SJCRH30 (cell line): ENCODE results near the gene SF3A2. TPM values are rescaled to one million over a fixed set of nuclear protein-coding genes. Genes with fewer than 3 reads are reported as not detected.

ENCODE experiments used
- DNase-seq, 2 experiments: peaks; one replicate each; pipeline ENCODE4 v3.0.0-alpha.2; 2015 to 2020
- H3K27ac ChIP-seq: fragments of 250-450 bp; sonication (Bioruptor Pico); 2 replicates; pipeline ENCODE4 v1.5.1; 2020; ENCODE audit warnings: mild to moderate bottlenecking, moderate library complexity
- H3K27me3 ChIP-seq: fragments of 250-450 bp; sonication (Bioruptor Pico); 2 replicates; pipeline ENCODE4 v1.5.1; 2020; ENCODE audit warnings: mild to moderate bottlenecking, moderate library complexity
- H3K36me3 ChIP-seq: fragments of 250-450 bp; sonication (Bioruptor Pico); 2 replicates; pipeline ENCODE4 v1.5.1; 2020; ENCODE audit warnings: mild to moderate bottlenecking, moderate library complexity
- H3K4me1 ChIP-seq: fragments of 250-450 bp; sonication (Bioruptor Pico); 2 replicates; pipeline ENCODE4 v1.5.1; 2020; ENCODE audit warnings: mild to moderate bottlenecking, moderate library complexity
- H3K4me3 ChIP-seq: fragments of 250-450 bp; sonication (Bioruptor Pico); 2 replicates; pipeline ENCODE4 v1.5.1; 2020; ENCODE audit warnings: mild to moderate bottlenecking, moderate library complexity
- H3K9me3 ChIP-seq: fragments of 250-450 bp; sonication (Bioruptor Pico); replicated peaks from 2 replicates; pipeline ENCODE4 v1.5.1; 2020; ENCODE audit warnings: mild to moderate bottlenecking, moderate library complexity
- total RNA-seq: library from RNA; depleted of rRNA; stranded (reverse); fragments of >200 nt; shearing (Covaris generic); gene quantifications from 2 replicates; pipeline ENCODE4 v1.2.3, GENCODE V29; 2014; rRNA removed

SF3A2 gene, protein sequence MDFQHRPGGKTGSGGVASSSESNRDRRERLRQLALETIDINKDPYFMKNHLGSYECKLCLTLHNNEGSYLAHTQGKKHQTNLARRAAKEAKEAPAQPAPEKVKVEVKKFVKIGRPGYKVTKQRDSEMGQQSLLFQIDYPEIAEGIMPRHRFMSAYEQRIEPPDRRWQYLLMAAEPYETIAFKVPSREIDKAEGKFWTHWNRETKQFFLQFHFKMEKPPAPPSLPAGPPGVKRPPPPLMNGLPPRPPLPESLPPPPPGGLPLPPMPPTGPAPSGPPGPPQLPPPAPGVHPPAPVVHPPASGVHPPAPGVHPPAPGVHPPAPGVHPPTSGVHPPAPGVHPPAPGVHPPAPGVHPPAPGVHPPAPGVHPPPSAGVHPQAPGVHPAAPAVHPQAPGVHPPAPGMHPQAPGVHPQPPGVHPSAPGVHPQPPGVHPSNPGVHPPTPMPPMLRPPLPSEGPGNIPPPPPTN
- total RNA-seq: 44.5 and 49.1 TPM in 2 replicates

DNA sequence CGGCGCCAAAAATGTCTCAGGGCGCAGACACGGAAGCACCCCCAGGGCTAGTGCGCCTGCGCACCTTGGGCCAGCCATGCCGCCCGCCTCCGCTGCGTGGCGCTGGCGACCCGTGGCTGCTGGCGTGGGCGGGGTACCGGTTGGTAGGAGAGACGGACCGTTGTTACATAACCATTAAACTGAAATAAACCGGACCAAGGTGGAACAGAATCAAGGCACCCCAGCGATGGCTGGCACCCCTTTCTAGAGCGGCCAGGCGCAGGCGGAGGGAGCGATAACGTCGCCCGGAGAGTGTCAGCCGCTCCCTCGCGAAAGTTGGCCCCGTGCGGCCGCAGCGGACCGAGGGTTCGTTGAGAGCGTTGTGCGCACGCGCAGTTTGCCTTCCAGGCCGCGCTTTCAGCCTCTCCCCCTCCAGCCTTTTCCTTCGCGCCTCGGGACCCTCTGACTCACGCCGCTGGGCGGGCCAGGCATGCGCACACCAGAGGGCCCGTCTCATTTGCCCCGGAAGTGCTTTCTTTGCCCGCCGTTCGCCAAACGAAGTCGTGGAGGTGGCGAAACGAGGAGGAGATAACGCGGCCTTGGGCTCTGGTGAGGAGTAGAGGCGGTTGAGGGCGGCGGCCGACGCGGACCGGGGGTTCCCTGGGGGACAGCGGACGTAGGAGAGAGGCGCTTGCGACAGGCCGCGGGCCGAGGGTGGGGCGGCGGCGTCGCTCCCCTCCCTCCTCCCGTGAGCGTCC, at the start of gene SF3A2, which contains the start of gene PLEKHJ1:
Gene SF3A2 (plus strand): TSS at position 511 of the 737 bp plus-strand sequence. CDS start 6,595 bp downstream, outside the sequence.
Gene PLEKHJ1 (minus strand): TSS at position 16 of the 737 bp plus-strand sequence. CDS start 81 bp downstream, outside the sequence.
- DNase-seq: peak; percentile 98

GRCh38 chr19:2187159-2187558, 49.5 kb upstream of the SF3A2 start:
- Histone ChIP-seq H3K36me3 (peaks cover 27% of the 10 kb centered on the region), H3K9me3 (no peaks in the 10 kb centered on the region), H3K27ac (no peak overlapping the region), H3K27me3 (no peaks in the 10 kb centered on the region), H3K4me1 (no peaks in the 10 kb centered on the region), H3K4me3 (no peak overlapping the region)
- no peak for DNase-seq

More for the DNA sequence above, at the start of gene SF3A2, which contains the start of gene PLEKHJ1:
- peak within 1 kb of the TSS; percentile 91 for H3K27ac ChIP-seq
- peaks cover 21% of the 10 kb centered on the region; the same call in 1 of the 2 replicates for H3K36me3 ChIP-seq
- H3K4me3 ChIP-seq: peak within 1 kb of the TSS; percentile 82
- H3K27me3 ChIP-seq: no peaks in the 10 kb centered on the region
- no peaks in the 10 kb centered on the region for H3K9me3 ChIP-seq
- peaks cover 14% of the 10 kb centered on the region for H3K4me1 ChIP-seq

DNA sequence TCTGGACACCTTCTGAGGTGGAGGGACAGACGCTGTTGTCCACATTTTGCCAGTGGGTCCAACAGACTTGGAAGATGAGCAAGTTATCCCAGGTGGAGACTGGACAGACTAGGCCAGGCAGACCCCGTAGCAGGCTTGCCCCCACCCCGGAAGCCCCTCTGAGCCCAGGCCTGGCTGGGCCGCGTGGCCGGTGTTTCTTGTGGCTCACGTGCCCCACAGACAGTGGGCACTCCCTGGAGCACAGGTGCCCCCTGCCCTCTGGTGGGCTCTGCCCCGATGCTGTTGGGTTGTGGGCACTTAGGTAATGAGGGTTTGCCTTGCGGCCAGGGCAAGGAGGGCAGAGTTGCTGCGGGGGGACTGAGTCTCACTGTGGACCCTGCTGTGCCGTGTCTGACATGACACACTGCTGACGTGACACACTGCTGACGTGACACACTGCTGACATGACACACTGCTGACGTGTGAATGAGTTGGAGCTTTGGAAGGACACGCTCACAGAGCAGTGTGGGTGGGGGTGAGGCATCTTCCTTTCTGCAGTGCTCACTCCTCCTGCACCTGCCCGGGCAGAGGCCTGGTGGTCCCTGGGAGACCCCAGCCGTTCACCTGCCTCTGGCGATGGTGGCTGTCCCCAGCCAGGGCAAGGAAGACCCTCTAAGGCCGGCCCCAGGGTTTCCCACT, 47.8 kb upstream of the SF3A2 start:
- no peaks in the 10 kb centered on the region for H3K9me3 ChIP-seq
- no peak for DNase-seq
- no peaks in the 10 kb centered on the region for H3K27me3 ChIP-seq
- no peak overlapping the region for H3K27ac ChIP-seq
- no peaks in the 10 kb centered on the region for H3K4me1 ChIP-seq
- H3K36me3 ChIP-seq: peaks cover 27% of the 10 kb centered on the region
- no peak overlapping the region for H3K4me3 ChIP-seq

DNA sequence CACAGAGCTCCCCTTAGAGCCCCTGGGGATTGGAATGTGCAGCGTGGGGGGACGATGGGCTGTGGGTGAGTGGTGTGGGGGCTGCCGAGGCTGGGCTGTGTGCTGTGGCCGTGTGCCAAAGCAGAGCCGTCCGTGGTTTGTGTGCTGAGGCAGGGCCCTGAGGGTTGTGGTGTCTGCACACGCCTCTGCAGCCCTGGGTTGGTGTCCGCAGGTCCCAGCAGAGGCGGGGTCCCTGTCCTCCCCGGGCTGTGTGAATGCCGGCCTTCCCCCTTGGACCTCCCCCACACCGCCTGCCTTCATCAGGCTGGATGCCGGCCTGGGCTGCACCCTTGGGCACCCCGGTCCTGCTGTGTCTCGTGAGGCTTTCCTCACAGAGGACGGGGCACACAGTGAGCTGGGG, 46.7 kb upstream of the SF3A2 start:
- Histone ChIP-seq H3K4me3 (no peak overlapping the region), H3K4me1 (no peaks in the 10 kb centered on the region), H3K9me3 (no peaks in the 10 kb centered on the region), H3K27me3 (no peaks in the 10 kb centered on the region), H3K27ac (no peak overlapping the region), H3K36me3 (peaks cover 31% of the 10 kb centered on the region)
- no peak for DNase-seq

- no peak overlapping the region for H3K4me3 ChIP-seq
- H3K36me3 ChIP-seq: peaks cover 31% of the 10 kb centered on the region
- H3K9me3 ChIP-seq: no peaks in the 10 kb centered on the region
- H3K27ac ChIP-seq: no peak overlapping the region
- DNase-seq: no peak
- H3K27me3 ChIP-seq: no peaks in the 10 kb centered on the region
- no peaks in the 10 kb centered on the region for H3K4me1 ChIP-seq
Measured at GRCh38 chr19:2190848-2191455, 45.7 kb upstream of the SF3A2 start.

DNA sequence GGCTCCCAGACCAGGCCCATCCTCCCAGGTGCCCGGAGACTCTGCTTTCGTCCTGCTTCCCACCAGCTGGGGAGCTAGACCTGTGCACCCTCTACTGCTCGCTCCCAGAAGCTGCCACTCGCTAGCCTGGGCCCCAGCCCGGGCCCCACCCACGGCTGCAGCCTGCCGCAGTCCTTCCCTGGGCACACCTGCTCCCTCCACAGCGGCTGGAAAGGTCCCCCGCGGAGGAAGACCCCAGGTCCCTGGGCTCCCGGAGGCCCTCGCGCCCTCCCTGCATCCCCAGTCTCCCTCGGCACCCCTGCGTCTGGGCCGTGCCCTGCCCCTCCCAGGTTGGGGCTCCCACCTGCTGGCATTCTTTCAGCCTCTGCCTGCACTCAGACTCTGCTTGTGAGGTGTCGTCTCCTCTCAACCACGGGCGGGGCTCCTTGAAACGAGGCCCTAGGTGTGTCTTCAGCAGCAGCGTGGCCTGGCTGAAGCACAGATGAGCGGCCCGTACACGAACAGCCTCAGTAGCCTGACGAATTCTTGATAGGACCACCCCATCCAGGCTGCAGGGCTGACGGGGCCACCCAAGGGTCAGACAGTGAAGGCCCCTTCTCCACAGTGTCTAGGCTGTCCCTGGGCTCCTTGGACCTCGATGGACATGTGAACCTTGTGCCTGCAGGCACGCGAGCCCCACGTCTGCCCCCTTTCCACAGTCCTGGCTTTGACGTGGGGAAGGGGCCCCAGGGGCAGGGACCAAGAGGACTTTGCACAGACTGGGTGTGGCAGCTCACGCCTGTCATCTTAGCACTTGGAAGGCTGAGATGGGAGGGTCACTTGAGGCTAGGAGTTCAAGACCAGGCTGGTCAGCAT, 44.9 kb upstream of the SF3A2 start:
- no peak for DNase-seq
- no peaks in the 10 kb centered on the region for H3K4me1 ChIP-seq
- no peaks in the 10 kb centered on the region for H3K27me3 ChIP-seq
- H3K4me3 ChIP-seq: no peak overlapping the region
- peaks cover 33% of the 10 kb centered on the region for H3K36me3 ChIP-seq
- H3K27ac ChIP-seq: no peak overlapping the region
- H3K9me3 ChIP-seq: no peaks in the 10 kb centered on the region

DNA sequence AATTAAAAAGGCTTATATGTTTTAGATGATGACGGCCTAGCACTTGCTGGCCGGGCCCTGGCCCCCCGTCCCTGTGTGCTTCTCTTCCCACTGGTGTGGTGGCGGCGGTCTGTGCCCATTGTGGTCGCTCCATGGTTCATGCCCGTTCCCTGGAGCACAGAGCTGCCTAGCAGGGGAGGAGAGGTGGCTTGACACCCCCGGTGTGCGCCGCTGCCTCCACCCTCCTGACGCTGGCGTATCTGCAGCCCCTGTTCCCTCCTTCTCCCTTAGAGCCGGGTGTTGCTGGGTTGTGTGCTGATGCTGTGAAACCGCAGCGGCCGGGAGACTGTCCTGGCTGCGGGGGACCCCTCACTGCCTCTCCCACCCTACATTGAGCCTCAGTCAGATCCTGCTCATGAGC, 43.8 kb upstream of the SF3A2 start:
- Histone ChIP-seq H3K27ac (no peak overlapping the region), H3K27me3 (no peaks in the 10 kb centered on the region), H3K9me3 (no peaks in the 10 kb centered on the region), H3K4me3 (no peak overlapping the region), H3K4me1 (no peaks in the 10 kb centered on the region), H3K36me3 (peaks cover 31% of the 10 kb centered on the region)
- no peak for DNase-seq

GRCh38 chr19:2193807-2194206, 42.8 kb upstream of the SF3A2 start:
- H3K4me3 ChIP-seq: no peak overlapping the region
- no peak overlapping the region for H3K27ac ChIP-seq
- H3K27me3 ChIP-seq: no peaks in the 10 kb centered on the region
- H3K9me3 ChIP-seq: no peaks in the 10 kb centered on the region
- peaks cover 31% of the 10 kb centered on the region for H3K36me3 ChIP-seq
- H3K4me1 ChIP-seq: no peaks in the 10 kb centered on the region
- DNase-seq: no peak

GRCh38 chr19:2194513-2195078, 42.0 kb upstream of the SF3A2 start:
- no peak for DNase-seq
- Histone ChIP-seq H3K4me3 (no peak overlapping the region), H3K27ac (no peak overlapping the region), H3K9me3 (no peaks in the 10 kb centered on the region), H3K27me3 (no peaks in the 10 kb centered on the region), H3K4me1 (no peaks in the 10 kb centered on the region), H3K36me3 (peaks cover 31% of the 10 kb centered on the region)

GRCh38 chr19:2195361-2195760, 41.3 kb upstream of the SF3A2 start:
- Histone ChIP-seq H3K9me3 (no peaks in the 10 kb centered on the region), H3K36me3 (peaks cover 26% of the 10 kb centered on the region)
- no peak for DNase-seq

DNA sequence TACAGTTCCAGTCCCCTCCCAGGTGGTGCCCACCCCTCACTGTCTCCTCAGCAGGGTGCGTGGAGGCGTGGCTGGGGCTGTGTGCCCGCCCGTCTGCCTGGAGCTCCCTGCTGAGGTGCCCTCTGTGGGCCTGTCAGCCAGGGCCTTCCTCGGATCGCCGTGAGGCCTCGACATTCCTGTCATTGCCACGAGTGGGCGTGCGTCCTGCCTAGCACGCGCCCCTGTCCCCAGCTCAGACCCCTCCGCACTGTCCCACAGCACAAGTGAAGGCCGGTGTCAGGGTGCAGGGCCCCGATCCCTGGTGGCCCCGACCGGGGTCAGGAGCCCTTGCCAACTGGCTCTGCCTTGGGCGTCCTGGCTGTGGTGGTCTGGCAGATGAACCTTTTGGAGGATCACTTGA, 40.7 kb upstream of the SF3A2 start:
- H3K9me3 ChIP-seq: no peaks in the 10 kb centered on the region
- H3K4me3 ChIP-seq: no peak overlapping the region
- H3K4me1 ChIP-seq: no peaks in the 10 kb centered on the region
- H3K27me3 ChIP-seq: no peaks in the 10 kb centered on the region
- DNase-seq: no peak
- no peak overlapping the region for H3K27ac ChIP-seq
- H3K36me3 ChIP-seq: peaks cover 26% of the 10 kb centered on the region

More at GRCh38 chr19:2195361-2195760, 41.3 kb upstream of the SF3A2 start:
- no peak overlapping the region for H3K4me3 ChIP-seq
- no peak overlapping the region for H3K27ac ChIP-seq
- no peaks in the 10 kb centered on the region for H3K27me3 ChIP-seq
- H3K4me1 ChIP-seq: no peaks in the 10 kb centered on the region

DNA sequence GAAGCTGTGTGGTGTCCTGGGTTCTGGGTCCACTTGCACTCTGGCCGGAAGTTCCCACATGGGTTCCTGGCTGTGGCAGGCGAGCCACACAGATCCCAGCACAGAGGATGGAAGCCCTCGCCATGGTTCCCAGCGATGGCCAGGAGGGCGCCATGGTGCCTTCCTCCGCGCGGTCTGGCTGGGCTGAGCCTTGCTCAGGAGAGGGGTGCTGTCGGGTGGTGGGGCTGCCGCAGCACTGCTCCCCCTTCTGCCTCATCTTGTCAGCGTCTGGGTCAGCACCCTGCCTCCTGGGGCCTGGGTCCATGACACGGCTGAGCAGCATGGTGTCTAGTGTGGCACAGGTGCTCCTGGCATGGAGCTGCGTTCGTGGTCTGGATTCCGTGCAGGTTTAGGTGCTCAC, 39.4 kb upstream of the SF3A2 start:
- no peaks in the 10 kb centered on the region for H3K27me3 ChIP-seq
- H3K9me3 ChIP-seq: no peaks in the 10 kb centered on the region
- no peaks in the 10 kb centered on the region for H3K4me1 ChIP-seq
- no peak for DNase-seq
- peaks cover 14% of the 10 kb centered on the region for H3K36me3 ChIP-seq
- no peak overlapping the region for H3K27ac ChIP-seq
- no peak overlapping the region for H3K4me3 ChIP-seq

- no peaks in the 10 kb centered on the region for H3K4me1 ChIP-seq
- no peaks in the 10 kb centered on the region for H3K27me3 ChIP-seq
- DNase-seq: no peak
- no peak overlapping the region for H3K4me3 ChIP-seq
- H3K27ac ChIP-seq: no peak overlapping the region
- peaks cover 14% of the 10 kb centered on the region for H3K36me3 ChIP-seq
- no peaks in the 10 kb centered on the region for H3K9me3 ChIP-seq
Measured at GRCh38 chr19:2198317-2198716, 38.3 kb upstream of the SF3A2 start.
